ENCODE data around the gene HNRNPA0. TPM values are rescaled to one million over a fixed set of nuclear protein-coding genes. Genes with fewer than 3 reads are reported as not detected.
"Not testable (repeated sequence)": the region's sequence is repeated elsewhere in the genome, so short reads cannot be mapped to it uniquely, and the experiment has no call there.

The HNRNPA0 gene
- total and polyA plus RNA-seq, 10 donors = 11.2 to 32.3 (median 22.1) TPM

DNA sequence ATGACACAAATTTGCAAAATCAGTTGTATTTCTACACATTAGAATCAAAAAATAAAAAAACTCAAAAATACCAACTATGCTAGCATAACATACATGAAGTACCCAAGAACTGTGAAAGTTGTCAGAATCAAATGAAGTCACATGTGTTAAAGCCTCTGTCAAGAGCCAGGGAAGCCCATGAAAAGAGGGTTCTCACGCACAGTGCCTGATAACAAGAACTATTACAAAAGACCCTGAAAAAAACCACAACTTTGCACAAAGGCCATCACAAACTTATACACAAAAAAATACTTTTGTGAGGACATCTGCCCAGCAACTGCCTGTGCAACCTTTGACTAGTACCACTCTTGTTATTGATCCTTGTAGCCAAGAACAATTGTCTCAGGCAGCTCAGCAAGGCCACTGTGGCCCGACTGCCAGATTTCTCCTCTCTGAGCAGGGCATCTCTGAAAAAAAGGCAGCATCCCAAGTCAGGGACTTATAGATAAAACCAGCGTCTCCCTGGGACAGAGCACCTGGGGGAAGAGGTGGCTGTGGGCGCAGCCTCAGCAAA lies 28.9 kb upstream of the HNRNPA0 start:
- WGBS, 5 donors = 79 to 92% (median 85%) methylated on average over 3 to 4 of the region's 4 CpGs
- Histone ChIP-seq H3K27me3 (replicated peaks in 1 of 7) (no peaks in the 10 kb centered on the region), H3K9me3 (peaks cover 0 to 4% (median 0%) of the 10 kb centered on the region in 8 donors), H3K36me3 (no peaks in the 10 kb centered on the region), H3K4me3 (no peak overlapping the region), H3K27ac (no peak overlapping the region), H3K4me1 (peaks cover 0 to 5% (median 0%) of the 10 kb centered on the region in 6 donors)
- intact Hi-C loops (cut with DNase I; ENCODE audit: low total_unique reads) = no loop called here
- TF ChIP-seq, protein P1, sequence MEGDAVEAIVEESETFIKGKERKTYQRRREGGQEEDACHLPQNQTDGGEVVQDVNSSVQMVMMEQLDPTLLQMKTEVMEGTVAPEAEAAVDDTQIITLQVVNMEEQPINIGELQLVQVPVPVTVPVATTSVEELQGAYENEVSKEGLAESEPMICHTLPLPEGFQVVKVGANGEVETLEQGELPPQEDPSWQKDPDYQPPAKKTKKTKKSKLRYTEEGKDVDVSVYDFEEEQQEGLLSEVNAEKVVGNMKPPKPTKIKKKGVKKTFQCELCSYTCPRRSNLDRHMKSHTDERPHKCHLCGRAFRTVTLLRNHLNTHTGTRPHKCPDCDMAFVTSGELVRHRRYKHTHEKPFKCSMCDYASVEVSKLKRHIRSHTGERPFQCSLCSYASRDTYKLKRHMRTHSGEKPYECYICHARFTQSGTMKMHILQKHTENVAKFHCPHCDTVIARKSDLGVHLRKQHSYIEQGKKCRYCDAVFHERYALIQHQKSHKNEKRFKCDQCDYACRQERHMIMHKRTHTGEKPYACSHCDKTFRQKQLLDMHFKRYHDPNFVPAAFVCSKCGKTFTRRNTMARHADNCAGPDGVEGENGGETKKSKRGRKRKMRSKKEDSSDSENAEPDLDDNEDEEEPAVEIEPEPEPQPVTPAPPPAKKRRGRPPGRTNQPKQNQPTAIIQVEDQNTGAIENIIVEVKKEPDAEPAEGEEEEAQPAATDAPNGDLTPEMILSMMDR (IDR thresholded peaks at IDR 0.05 in 8 of 11, conservative IDR thresholded peaks at IDR 0.05 in 3 of 11) = no peak
- TF ChIP-seq POLR2AphosphoS5 (IDR thresholded peaks at IDR 0.05) = no peak
- TF ChIP-seq POLR2A (IDR thresholded peaks at IDR 0.05) = no peak
- DNase-seq = no peak

- no peak overlapping the region for H3K27ac ChIP-seq
- DNase-seq = no peak
- H3K9me3 ChIP-seq = peaks cover 0 to 4% (median 0%) of the 10 kb centered on the region in 8 donors
- no peak overlapping the region for H3K4me3 ChIP-seq
- no peaks in the 10 kb centered on the region for H3K27me3 ChIP-seq (replicated peaks in 1 of 7)
- TF ChIP-seq POLR2A (IDR thresholded peaks at IDR 0.05) (no peak), POLR2AphosphoS5 (IDR thresholded peaks at IDR 0.05) (no peak)
- TF ChIP-seq, protein P1 (IDR thresholded peaks at IDR 0.05 in 8 of 11, conservative IDR thresholded peaks at IDR 0.05 in 3 of 11) = no peak
- H3K4me1 ChIP-seq = peaks cover 0 to 5% (median 0%) of the 10 kb centered on the region in 6 donors
- intact Hi-C loops (cut with DNase I; ENCODE audit: low total_unique reads) = no loop called here
- WGBS, 5 donors = 68 to 87% (median 82%) methylated on average over 2 of the region's 2 CpGs
- H3K36me3 ChIP-seq = no peaks in the 10 kb centered on the region
Observed at GRCh38 chr5:137782055-137782454, 27.9 kb upstream of the HNRNPA0 start.

DNA sequence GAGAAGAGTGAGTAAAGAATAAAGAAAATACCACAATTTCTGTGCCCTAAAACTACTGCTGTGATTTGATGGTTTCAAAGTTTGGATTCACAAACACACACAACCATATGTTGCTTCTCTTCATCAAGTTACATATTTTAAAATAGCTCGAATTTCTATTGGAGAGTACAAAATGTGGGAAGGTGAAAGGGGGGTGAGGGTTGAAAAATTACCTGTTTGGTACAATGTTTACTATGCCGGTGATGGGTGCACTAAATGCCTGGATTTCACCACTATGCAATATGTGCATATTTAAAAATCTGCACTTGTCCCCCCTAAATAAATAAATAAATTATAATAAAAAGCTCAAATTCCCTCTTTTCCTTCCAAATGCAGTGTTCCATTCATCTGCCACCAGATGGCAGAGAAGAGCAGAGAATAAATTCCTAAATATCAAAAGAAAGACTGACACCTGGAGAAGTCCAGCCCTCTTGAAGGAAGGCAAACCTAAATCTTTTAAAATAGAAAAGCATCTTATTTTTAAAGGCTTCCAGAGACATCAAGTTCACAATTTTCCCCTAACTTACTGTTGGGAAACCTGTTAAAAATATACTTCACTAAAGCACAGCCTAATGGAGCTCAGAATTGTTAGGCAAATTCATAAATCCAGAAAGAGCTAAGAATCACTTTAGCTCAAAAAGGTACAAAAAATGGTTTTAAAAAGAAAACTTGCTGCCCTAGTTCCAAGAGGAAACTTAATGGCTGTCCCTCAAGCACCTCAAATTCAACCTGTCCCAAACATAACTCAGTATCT lies 24.8 kb upstream of the HNRNPA0 start:
- Histone ChIP-seq H3K36me3 (no peaks in the 10 kb centered on the region), H3K27me3 (replicated peaks in 1 of 7) (no peaks in the 10 kb centered on the region), H3K9me3 (no peaks in the 10 kb centered on the region), H3K4me3 (no peak overlapping the region), H3K4me1 (peaks cover 0 to 5% (median 0%) of the 10 kb centered on the region in 6 donors), H3K27ac (no peak overlapping the region)
- intact Hi-C loops (cut with DNase I; ENCODE audit: low total_unique reads) = loop anchor here (10.0 kb wide), 2 partner anchors 46 to 356 kb away; partner anchors contain the start of gene NME5
- TF ChIP-seq, protein P1 (IDR thresholded peaks at IDR 0.05 in 8 of 11, conservative IDR thresholded peaks at IDR 0.05 in 3 of 11) = peak; percentile 53 to 87 (median 74)
- TF ChIP-seq POLR2A (IDR thresholded peaks at IDR 0.05) (no peak), POLR2AphosphoS5 (IDR thresholded peaks at IDR 0.05) (no peak)
- WGBS, 5 donors = 55 to 75% (median 57%) methylated on average over 2 of the region's 2 CpGs
- no peak for DNase-seq

GRCh38 chr5:137767937-137768336 lies 13.8 kb upstream of the HNRNPA0 start:
- intact Hi-C loops (cut with DNase I; ENCODE audit: low total_unique reads); H3K27ac ChIP-seq; H3K36me3 ChIP-seq; DNase-seq; H3K27me3 ChIP-seq (replicated peaks in 1 of 7); H3K4me1 ChIP-seq; H3K4me3 ChIP-seq: not testable (repeated sequence)
- H3K9me3 ChIP-seq = peaks cover 0 to 33% (median 26%) of the 10 kb centered on the region in 8 donors
- 91 to 98% (median 93%) methylated on average over 5 of the region's 5 CpGs for WGBS, 5 donors

Measured in spleen (tissue), 11 donors.